Measurements from ENCODE around the gene THSD7B. TPM values are rescaled to one million over a fixed set of nuclear protein-coding genes. Genes with fewer than 3 reads are reported as not detected.

THSD7B gene
- total RNA-seq, 1 donor from 2014 or later = 12.0 TPM

DNA sequence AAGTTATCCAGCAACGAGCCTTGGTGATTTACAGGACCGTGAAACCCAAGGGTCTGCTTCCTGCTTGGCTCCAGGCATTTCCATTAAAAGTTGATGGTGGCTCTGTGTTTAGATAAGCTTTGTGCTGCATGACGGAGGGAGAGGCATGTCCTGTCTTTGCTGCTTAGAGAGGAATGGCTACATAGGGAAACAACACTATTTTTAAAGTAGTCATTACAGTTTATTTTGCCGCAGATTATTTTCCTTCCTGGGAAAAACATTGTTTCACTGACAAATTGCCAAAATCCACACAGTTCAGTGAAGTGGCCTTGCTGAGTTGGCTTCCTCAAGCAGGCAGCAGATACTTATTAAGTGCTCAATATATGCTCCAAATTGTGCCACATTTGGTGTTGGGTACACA lies 98.5 kb downstream of the THSD7B start:
- Mint-ChIP-seq H3K27me3 (no peaks in the 10 kb centered on the region), H3K27ac (no peak overlapping the region), H3K36me3 (ENCODE audit: insufficient read depth) (no peaks in the 10 kb centered on the region), H3K9me3 (ENCODE audit: low read depth) (no peaks in the 10 kb centered on the region), H3K4me1 (ENCODE audit: low read depth) (no peaks in the 10 kb centered on the region), H3K4me3 (ENCODE audit: low read depth) (no peak overlapping the region)
- DNase-seq (ENCODE audit: low spot score, unreplicated experiment) = no peak
- TF ChIP-seq, protein P1, sequence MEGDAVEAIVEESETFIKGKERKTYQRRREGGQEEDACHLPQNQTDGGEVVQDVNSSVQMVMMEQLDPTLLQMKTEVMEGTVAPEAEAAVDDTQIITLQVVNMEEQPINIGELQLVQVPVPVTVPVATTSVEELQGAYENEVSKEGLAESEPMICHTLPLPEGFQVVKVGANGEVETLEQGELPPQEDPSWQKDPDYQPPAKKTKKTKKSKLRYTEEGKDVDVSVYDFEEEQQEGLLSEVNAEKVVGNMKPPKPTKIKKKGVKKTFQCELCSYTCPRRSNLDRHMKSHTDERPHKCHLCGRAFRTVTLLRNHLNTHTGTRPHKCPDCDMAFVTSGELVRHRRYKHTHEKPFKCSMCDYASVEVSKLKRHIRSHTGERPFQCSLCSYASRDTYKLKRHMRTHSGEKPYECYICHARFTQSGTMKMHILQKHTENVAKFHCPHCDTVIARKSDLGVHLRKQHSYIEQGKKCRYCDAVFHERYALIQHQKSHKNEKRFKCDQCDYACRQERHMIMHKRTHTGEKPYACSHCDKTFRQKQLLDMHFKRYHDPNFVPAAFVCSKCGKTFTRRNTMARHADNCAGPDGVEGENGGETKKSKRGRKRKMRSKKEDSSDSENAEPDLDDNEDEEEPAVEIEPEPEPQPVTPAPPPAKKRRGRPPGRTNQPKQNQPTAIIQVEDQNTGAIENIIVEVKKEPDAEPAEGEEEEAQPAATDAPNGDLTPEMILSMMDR (IDR thresholded peaks at IDR 0.05; ENCODE audit: unreplicated experiment) = no peak

DNA sequence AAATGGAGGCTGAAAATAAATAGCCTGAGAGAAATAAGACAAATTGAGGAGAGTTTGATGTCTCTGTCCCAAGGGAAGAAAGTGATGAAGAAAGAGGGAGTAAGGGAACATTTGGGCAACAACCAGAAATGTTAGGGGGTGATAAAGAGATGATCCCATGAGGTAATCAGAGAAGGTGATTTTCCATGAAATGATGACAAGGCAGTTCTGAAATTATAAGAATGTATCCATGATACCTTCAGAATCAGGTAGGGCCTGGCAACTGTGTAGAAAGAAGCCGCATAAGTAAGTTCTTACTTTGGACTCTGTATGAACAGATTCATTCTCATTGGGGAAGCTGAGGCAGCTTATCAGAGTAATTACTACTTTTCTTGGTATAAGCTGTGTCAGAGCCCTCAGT lies 106.1 kb downstream of the THSD7B start:
- no peak overlapping the region for H3K27ac Mint-ChIP-seq
- H3K36me3 Mint-ChIP-seq (ENCODE audit: insufficient read depth) = no peaks in the 10 kb centered on the region
- H3K4me1 Mint-ChIP-seq (ENCODE audit: low read depth) = peaks cover 2% of the 10 kb centered on the region
- H3K4me3 Mint-ChIP-seq (ENCODE audit: low read depth) = no peak overlapping the region
- TF ChIP-seq, protein P1 (IDR thresholded peaks at IDR 0.05; ENCODE audit: unreplicated experiment) = no peak
- no peaks in the 10 kb centered on the region for H3K9me3 Mint-ChIP-seq (ENCODE audit: low read depth)
- no peaks in the 10 kb centered on the region for H3K27me3 Mint-ChIP-seq
- DNase-seq (ENCODE audit: low spot score, unreplicated experiment) = no peak

DNA sequence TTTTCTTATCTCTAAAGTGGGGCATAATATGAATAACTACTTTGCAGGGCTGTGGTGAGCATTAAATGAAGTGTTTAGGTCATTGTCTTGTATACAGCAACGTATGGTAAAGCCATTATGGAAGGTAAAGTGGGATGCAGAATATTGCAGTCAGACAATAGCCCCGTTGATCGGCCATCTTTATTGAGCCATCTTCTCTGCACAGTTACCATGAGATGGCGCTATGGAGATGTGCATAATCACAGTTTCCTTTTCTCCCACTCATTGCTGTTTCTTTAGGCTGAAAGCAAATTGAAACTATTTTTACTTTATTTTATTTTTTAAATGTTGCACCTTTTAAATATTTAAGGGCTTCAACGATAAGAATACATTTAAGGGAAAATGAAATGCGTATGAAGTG lies 108.9 kb downstream of the THSD7B start:
- Mint-ChIP-seq H3K4me1 (ENCODE audit: low read depth) (peaks cover 2% of the 10 kb centered on the region), H3K27ac (peak overlapping the region; percentile 27), H3K9me3 (ENCODE audit: low read depth) (no peaks in the 10 kb centered on the region), H3K4me3 (ENCODE audit: low read depth) (no peak overlapping the region), H3K36me3 (ENCODE audit: insufficient read depth) (no peaks in the 10 kb centered on the region), H3K27me3 (no peaks in the 10 kb centered on the region)
- no peak for DNase-seq (ENCODE audit: low spot score, unreplicated experiment)
- TF ChIP-seq, protein P1 (IDR thresholded peaks at IDR 0.05; ENCODE audit: unreplicated experiment) = peak; percentile 59

GRCh38 chr2:136891100-136891499 lies 125.8 kb downstream of the THSD7B start:
- Mint-ChIP-seq H3K9me3 (ENCODE audit: low read depth) (peaks cover 12% of the 10 kb centered on the region), H3K36me3 (ENCODE audit: insufficient read depth) (no peaks in the 10 kb centered on the region), H3K27ac (no peak overlapping the region), H3K4me1 (ENCODE audit: low read depth) (peaks cover 2% of the 10 kb centered on the region), H3K4me3 (ENCODE audit: low read depth) (no peak overlapping the region), H3K27me3 (no peaks in the 10 kb centered on the region)
- TF ChIP-seq, protein P1 (IDR thresholded peaks at IDR 0.05; ENCODE audit: unreplicated experiment) = no peak
- no peak for DNase-seq (ENCODE audit: low spot score, unreplicated experiment)

DNA sequence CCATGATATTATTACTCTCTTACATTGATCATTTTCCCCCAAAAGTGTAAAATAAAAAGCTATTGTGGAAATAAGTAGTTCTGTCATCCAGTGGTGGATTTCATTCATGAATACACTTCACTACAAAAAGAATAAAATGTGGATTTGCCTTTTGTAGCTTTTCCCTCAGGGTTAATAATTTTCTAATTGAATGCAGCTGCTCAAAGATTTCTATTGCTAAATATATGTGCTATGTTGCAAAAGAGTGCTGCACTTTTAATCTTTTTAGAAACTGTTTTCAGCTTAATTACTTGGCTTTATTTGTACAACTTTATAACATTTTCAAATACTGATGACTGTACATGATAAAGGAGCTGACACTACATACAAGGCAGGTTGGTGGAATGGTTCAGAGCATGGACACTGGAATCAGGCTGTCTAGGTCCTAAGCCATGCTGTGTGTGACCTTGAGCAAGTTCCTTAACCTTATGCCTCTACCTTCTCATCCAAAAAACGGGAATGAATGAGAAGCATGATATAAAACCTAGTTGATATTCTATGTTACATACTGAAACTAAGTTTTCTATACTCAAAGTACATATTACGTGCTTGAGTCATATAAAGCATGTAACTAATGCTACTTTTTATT lies 128.8 kb downstream of the THSD7B start:
- no peaks in the 10 kb centered on the region for H3K27me3 Mint-ChIP-seq
- DNase-seq (ENCODE audit: low spot score, unreplicated experiment) = no peak
- no peaks in the 10 kb centered on the region for H3K36me3 Mint-ChIP-seq (ENCODE audit: insufficient read depth)
- H3K27ac Mint-ChIP-seq = no peak overlapping the region
- H3K4me1 Mint-ChIP-seq (ENCODE audit: low read depth) = peaks cover 2% of the 10 kb centered on the region
- H3K9me3 Mint-ChIP-seq (ENCODE audit: low read depth) = peaks cover 7% of the 10 kb centered on the region
- TF ChIP-seq, protein P1 (IDR thresholded peaks at IDR 0.05; ENCODE audit: unreplicated experiment) = no peak
- H3K4me3 Mint-ChIP-seq (ENCODE audit: low read depth) = no peak overlapping the region

Measured in progenitor cell of endocrine pancreas (in vitro differentiated cells).